IMR-90 (cell line): ENCODE measurements around the gene MS4A15. TPM values are rescaled to one million over a fixed set of nuclear protein-coding genes. Genes with fewer than 3 reads are reported as not detected.

Experiments used
- ATAC-seq: fragments of 200-7000 bp; cut with Tn5 transposase; 2 replicates; pipeline ENCODE4 v1.9.1; 2020; ENCODE audit warnings: low read depth, mild to moderate bottlenecking, moderate library complexity
- BruUV-seq: library from RNA; stranded (reverse); fragments of 400-500 nt; replicated peaks from 2 replicates; lab custom pipeline; 2021; lab: Mats Ljungman, UMichigan
- CTCF ChIA-PET: fragments of 300-600 bp; formaldehyde crosslinking; extraction: SDS; loops from one replicate; lab custom pipeline; 2021; ENCODE audit warnings: antibody characterized with exemption; lab: Yijun Ruan, JAX
- POLR2A ChIA-PET: fragments of 300-600 bp; sonication (Branson Sonifier 250); formaldehyde crosslinking; loops from one replicate; lab custom pipeline; 2022; ENCODE audit warnings: antibody characterized with exemption; ENCODE audit not compliant: unreplicated experiment; lab: Charles Lee
- DNase-seq: peaks from one replicate; pipeline ENCODE4 v3.0.0; 2013
- H2AFZ ChIP-seq: replicated peaks from 2 replicates; pipeline ENCODE3; 2013; ENCODE audit warnings: low read length, mild to moderate bottlenecking; ENCODE audit not compliant: poor library complexity
- H2AK5ac ChIP-seq: 2 replicates; pipeline ENCODE4 v1.6.1; 2013; ENCODE audit warnings: low read depth, low read length, inconsistent platforms
- H2AK9ac ChIP-seq: replicated peaks from 2 replicates; pipeline ENCODE3; 2013; ENCODE audit warnings: mild to moderate bottlenecking, low read depth, low read length, moderate library complexity; ENCODE audit not compliant: poor library complexity
- H2BK120ac ChIP-seq: 2 replicates; pipeline ENCODE4 v1.6.1; 2013; ENCODE audit warnings: low read depth, low read length, inconsistent platforms
- H2BK15ac ChIP-seq: 3 replicates; pipeline ENCODE4 v1.6.1; 2013; ENCODE audit warnings: low read depth, low read length, inconsistent platforms
- H2BK20ac ChIP-seq: 2 replicates; pipeline ENCODE4 v1.6.1; 2013; ENCODE audit warnings: low read depth, mild to moderate bottlenecking, inconsistent platforms, low read length, moderate library complexity
- H2BK5ac ChIP-seq: 2 replicates; pipeline ENCODE4 v1.6.1; 2013; ENCODE audit warnings: mild to moderate bottlenecking, low read depth, low read length, inconsistent platforms; ENCODE audit not compliant: poor library complexity, severe bottlenecking
- H3K14ac ChIP-seq: replicated peaks from 2 replicates; pipeline ENCODE4 v1.6.1; 2013; ENCODE audit warnings: low read depth, low read length, inconsistent platforms
- H3K18ac ChIP-seq: 2 replicates; pipeline ENCODE4 v1.6.1; 2013; ENCODE audit warnings: low read depth, low read length, control low read depth
- H3K23ac ChIP-seq: 2 replicates; pipeline ENCODE4 v1.6.1; 2013; ENCODE audit warnings: low read depth, low read length, inconsistent platforms
- H3K27ac ChIP-seq: 2 replicates; pipeline ENCODE4 v1.5.1; 2013; ENCODE audit warnings: mild to moderate bottlenecking, control low read depth, low read length; ENCODE audit not compliant: insufficient read depth
- H3K27me3 ChIP-seq: 2 replicates; pipeline ENCODE4 v1.6.1; 2013; ENCODE audit warnings: low read length; ENCODE audit not compliant: control insufficient read depth, insufficient read depth
- H3K36me3 ChIP-seq: 2 replicates; pipeline ENCODE4 v1.6.1; 2013; ENCODE audit warnings: low read length, mixed read lengths; ENCODE audit not compliant: control insufficient read depth, insufficient read depth
- H3K4ac ChIP-seq: 2 replicates; pipeline ENCODE4 v1.6.1; 2013; ENCODE audit warnings: low read depth, low read length, inconsistent platforms
- H3K4me1 ChIP-seq: 2 replicates; pipeline ENCODE4 v1.6.1; 2013; ENCODE audit warnings: low read length, mixed read lengths; ENCODE audit not compliant: control insufficient read depth, insufficient read depth
- H3K4me2 ChIP-seq: 2 replicates; pipeline ENCODE4 v1.6.1; 2013; ENCODE audit warnings: low read depth, mild to moderate bottlenecking, control low read depth, low read length, moderate library complexity
- H3K4me3 ChIP-seq: 2 replicates; pipeline ENCODE4 v1.5.1; 2013; ENCODE audit warnings: low read depth, mild to moderate bottlenecking, control low read depth, low read length, moderate library complexity; ENCODE audit not compliant: insufficient read depth
- H3K56ac ChIP-seq: 2 replicates; pipeline ENCODE4 v1.6.1; 2013; ENCODE audit warnings: low read length, inconsistent platforms; ENCODE audit not compliant: insufficient read depth; ENCODE audit errors: extremely low read depth
- H3K79me1 ChIP-seq, 2 experiments: 2 replicates each; pipeline ENCODE4 v1.6.1; 2013; ENCODE audit warnings: low read length in 2 of 2, inconsistent platforms in 1 of 2, low read depth in 1 of 2
- H3K9ac ChIP-seq: 2 replicates; pipeline ENCODE4 v1.6.1; 2013; ENCODE audit warnings: low read depth, low read length, control low read depth
- H3K9me1 ChIP-seq: 2 replicates; pipeline ENCODE4 v1.6.1; 2013; ENCODE audit warnings: low read length, inconsistent platforms; ENCODE audit not compliant: insufficient read depth
- H3K9me3 ChIP-seq: 2 replicates; pipeline ENCODE4 v1.6.1; 2013; ENCODE audit warnings: low read length; ENCODE audit not compliant: control insufficient read depth, insufficient read depth
- H4K20me1 ChIP-seq: 2 replicates; pipeline ENCODE4 v1.6.1; 2013; ENCODE audit warnings: low read length, inconsistent platforms; ENCODE audit not compliant: insufficient read depth
- H4K5ac ChIP-seq: 2 replicates; pipeline ENCODE4 v1.6.1; 2013; ENCODE audit warnings: mild to moderate bottlenecking, low read depth, low read length, control low read depth
- H4K8ac ChIP-seq, 2 experiments: 2 replicates each; pipeline ENCODE4 v1.6.1; 2013; ENCODE audit warnings: low read depth in 2 of 2, low read length in 2 of 2, control low read depth in 1 of 2, inconsistent platforms in 1 of 2
- H4K91ac ChIP-seq: 2 replicates; pipeline ENCODE4 v1.6.1; 2013; ENCODE audit warnings: low read depth, low read length, inconsistent platforms; ENCODE audit not compliant: insufficient read depth
- ELK1 ChIP-seq: fragments of 150-350 bp; IDR thresholded peaks from 2 replicates; pipeline ENCODE4 v1.6.1; 2016; ENCODE audit warnings: low read depth, mild to moderate bottlenecking, low read length, moderate library complexity, borderline replicate concordance
- USF2 ChIP-seq: fragments of 150-350 bp; IDR thresholded peaks from 2 replicates; pipeline ENCODE4 v1.6.1; 2017; ENCODE audit warnings: mild to moderate bottlenecking, antibody characterized with exemption, low read length, low read depth
- WGBS, 2 experiments: methylation state at CpG; one replicate each; pipeline versions ENCODE4 v1.1.5 to v1.1.7; 2013; ENCODE audit warnings: missing lambda C conversion rate in 2 of 2; ENCODE audit not compliant: insufficient read length in 1 of 2; ENCODE audit errors: extremely low coverage in 2 of 2; 5-methylcytosine and 5-hydroxymethylcytosine counted together
- dilution Hi-C: fragments of 300-500 bp; cut with HindIII; formaldehyde crosslinking; loops from one replicate; pipeline ENCODE4 v1.14.3; 2018; ENCODE audit warnings: low sequenced_read_pairs; ENCODE audit not compliant: unreplicated experiment
- in situ Hi-C: fragments of 300-500 bp; cut with MboI; formaldehyde crosslinking; loops from 3 replicates; pipeline ENCODE4 v1.14.3; 2019; ENCODE audit warnings: low sequenced_read_pairs, inconsistent platforms, mixed read lengths
- intact Hi-C: fragments of 100-400 bp; cut with micrococcal nuclease; formaldehyde crosslinking; loops from 2 replicates; pipeline ENCODE4 v1.10.0; 2022
- polyA plus RNA-seq, 3 experiments: library from polyadenylated mRNA; depleted of rRNA; stranded (reverse); fragments of >200 nt; gene quantifications; 2 replicates each; pipeline ENCODE4 v1.2.3, GENCODE V29; 2012; ENCODE audit warnings: low replicate concordance in 1 of 3
- total RNA-seq: library from RNA; depleted of rRNA; stranded (reverse); fragments of >200 nt; gene quantifications from 2 replicates; pipeline ENCODE4 v1.2.3, GENCODE V29; 2012

The MS4A15 gene
- total and polyA plus RNA-seq, 2 of the 4 experiments (the other 2 are of a cell fraction) = not detected

DNA sequence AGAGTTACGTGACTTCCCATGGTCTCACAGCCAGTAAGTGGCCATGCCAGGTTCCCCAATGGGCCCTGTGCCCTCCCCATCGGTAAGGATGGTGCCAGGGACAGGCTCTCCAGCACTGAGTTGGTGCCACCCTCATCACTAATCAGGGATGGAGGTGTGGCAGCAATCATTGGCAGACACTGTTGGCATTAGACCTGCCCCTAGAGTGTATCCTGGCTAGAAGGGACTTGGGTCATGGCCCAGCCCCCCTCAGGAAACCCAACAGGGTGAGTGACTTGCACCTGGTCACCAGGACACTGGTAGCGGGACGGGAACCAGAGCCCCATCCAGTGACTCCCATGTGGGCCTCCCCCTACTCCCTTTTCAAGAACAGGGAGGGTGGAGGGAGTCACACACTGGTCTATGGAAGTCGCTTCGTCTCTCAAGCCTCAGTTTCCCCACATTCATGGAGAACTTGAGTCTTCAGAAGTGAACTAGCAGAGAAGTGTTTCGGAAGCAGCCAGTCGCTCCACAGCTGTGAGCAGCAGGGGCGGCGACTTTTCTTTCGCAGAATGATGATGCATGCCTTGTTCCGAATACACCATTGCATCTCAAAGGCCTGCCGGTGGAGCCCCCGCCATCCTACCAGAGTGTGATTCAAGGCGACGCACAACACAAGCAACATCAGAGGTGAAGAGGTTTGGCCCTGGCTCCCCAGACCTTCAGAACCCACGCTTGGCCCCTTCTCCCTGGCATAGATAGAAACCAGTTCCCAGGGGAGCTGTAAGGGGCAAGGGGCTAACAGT, 41.4 kb downstream of the MS4A15 start:
- dilution Hi-C loops (no loop called here), in situ Hi-C loops (no loop called here), intact Hi-C loops (no loop called here)
- Histone ChIP-seq H2BK5ac (no peak overlapping the region), H3K4me1 (no peaks in the 10 kb centered on the region), H2AK5ac (no peak overlapping the region), H3K9me3 (peaks cover 4% of the 10 kb centered on the region; the same call in 1 of the 2 replicates), H3K56ac (no peak overlapping the region), H4K5ac (no peak overlapping the region), H3K27ac (no peak overlapping the region), H3K4me3 (no peak overlapping the region), H3K4ac (no peak overlapping the region), H3K14ac (no peak overlapping the region), H3K18ac (no peak overlapping the region), H2BK15ac (no peak overlapping the region), H3K36me3 (no peaks in the 10 kb centered on the region), H2AK9ac (no peak overlapping the region), H3K9me1 (no peaks in the 10 kb centered on the region), H3K27me3 (peaks cover 47% of the 10 kb centered on the region), H2BK120ac (no peak overlapping the region), H4K20me1 (no peaks in the 10 kb centered on the region), H3K79me1 (no peaks in the 10 kb centered on the region), H4K8ac (no peak overlapping the region), H2AFZ (no peak overlapping the region), H4K91ac (no peak overlapping the region), H2BK20ac (no peak overlapping the region), H3K23ac (no peak overlapping the region), H3K4me2 (no peak overlapping the region), H3K9ac (no peak overlapping the region)
- TF ChIP-seq USF2 = no peak
- TF ChIP-seq ELK1 = no peak
- no peak for ATAC-seq
- DNase-seq = no peak
- WGBS, 2 experiments = 62% methylated on average over 3 of the region's 17 CpGs; no CpG with 5 or more reads in 1 of the 2 experiments
- ChIA-PET POLR2A (no interaction called here), CTCF (no interaction called here)
- BruUV-seq = no TSS peak
